ENCODE measurements around the gene ZNF83.
"Not testable (repeated sequence)": the region's sequence is repeated elsewhere in the genome, so short reads cannot be mapped to it uniquely, and the experiment has no call there.

The ZNF83 gene

GRCh38 chr19:52626915-52627314 is 11.2 kb downstream of the ZNF83 start:
- ChIA-PET POLR2A (ENCODE audit: low non-redundant PET) (no interaction called here), CTCF (no interaction called here)
- TF ChIP-seq CTCF (conservative IDR thresholded peaks at IDR 0.05; ENCODE audit: low read depth): no peak
- DNase-seq (ENCODE audit: low spot score): no peak
- H3K27ac ChIP-seq: no peak overlapping the region

GRCh38 chr19:52622261-52622660 is 15.9 kb downstream of the ZNF83 start:
- ChIA-PET POLR2A (ENCODE audit: low non-redundant PET) (no interaction called here), CTCF (interaction anchor here (0.6 kb wide), 1 partner anchor 374 kb away, joined by 4 read pairs; no protein-coding TSS in a partner anchor)
- no peak for TF ChIP-seq CTCF (conservative IDR thresholded peaks at IDR 0.05; ENCODE audit: low read depth)
- no peak overlapping the region for H3K27ac ChIP-seq
- DNase-seq (ENCODE audit: low spot score): no peak

GRCh38 chr19:52621376-52621775 is 16.8 kb downstream of the ZNF83 start:
- no peak overlapping the region for H3K27ac ChIP-seq
- no peak for DNase-seq (ENCODE audit: low spot score)
- POLR2A ChIA-PET (ENCODE audit: low non-redundant PET): no interaction called here
- no peak for TF ChIP-seq CTCF (conservative IDR thresholded peaks at IDR 0.05; ENCODE audit: low read depth)
- CTCF ChIA-PET: no interaction called here

GRCh38 chr19:52613299-52613906 is 24.8 kb downstream of the ZNF83 start:
- DNase-seq (ENCODE audit: low spot score): no peak
- POLR2A ChIA-PET (ENCODE audit: low non-redundant PET): no interaction called here
- no peak for TF ChIP-seq CTCF (conservative IDR thresholded peaks at IDR 0.05; ENCODE audit: low read depth)
- no peak overlapping the region for H3K27ac ChIP-seq
- CTCF ChIA-PET: no interaction called here

GRCh38 chr19:52603558-52604207 is 34.5 kb downstream of the ZNF83 start:
- no peak for DNase-seq (ENCODE audit: low spot score)

GRCh38 chr19:52602941-52603340 is 35.2 kb downstream of the ZNF83 start:
- TF ChIP-seq CTCF (conservative IDR thresholded peaks at IDR 0.05; ENCODE audit: low read depth): no peak
- CTCF ChIA-PET: no interaction called here
- POLR2A ChIA-PET (ENCODE audit: low non-redundant PET): no interaction called here

More at GRCh38 chr19:52603558-52604207, 34.5 kb downstream of the ZNF83 start:
- no peak for TF ChIP-seq CTCF (conservative IDR thresholded peaks at IDR 0.05; ENCODE audit: low read depth)
- CTCF ChIA-PET: interaction anchor here (0.9 kb wide), 1 partner anchor 13 kb away, joined by 3 read pairs; no protein-coding TSS in a partner anchor
- no peak overlapping the region for H3K27ac ChIP-seq
- POLR2A ChIA-PET (ENCODE audit: low non-redundant PET): no interaction called here

GRCh38 chr19:52601974-52602366 is 36.2 kb downstream of the ZNF83 start:
- H3K27ac ChIP-seq: peak overlapping the region; percentile 83; the same call in 1 of the 2 replicates
- CTCF ChIA-PET: interaction anchor here (0.6 kb wide), 1 partner anchor 359 kb away, joined by 3 read pairs; no protein-coding TSS in a partner anchor
- DNase-seq (ENCODE audit: low spot score); POLR2A ChIA-PET (ENCODE audit: low non-redundant PET): not testable (repeated sequence)

More at GRCh38 chr19:52602941-52603340, 35.2 kb downstream of the ZNF83 start:
- no peak overlapping the region for H3K27ac ChIP-seq
- peak; percentile 23 for DNase-seq (ENCODE audit: low spot score)

Data from RWPE1 (cell line).